ENCODE measurements around the gene EVA1A.

- no peak for TF ChIP-seq EZH2phosphoT487 (IDR thresholded peaks at IDR 0.05; ENCODE audit: borderline replicate concordance)
- no peak for TF ChIP-seq CTCF (conservative IDR thresholded peaks at IDR 0.05; ENCODE audit: low read length)
Observed at GRCh38 chr2:75564713-75565359, 4.1 kb upstream of the EVA1A start.
